GM21390 (cell line): ENCODE data around the gene FYCO1.

Experiments
- ATAC-seq: cut with Tn5 transposase; IDR thresholded peaks from one replicate; pipeline ENCODE4 v1.9.1; 2021; ENCODE audit not compliant: unreplicated experiment

Gene FYCO1

DNA sequence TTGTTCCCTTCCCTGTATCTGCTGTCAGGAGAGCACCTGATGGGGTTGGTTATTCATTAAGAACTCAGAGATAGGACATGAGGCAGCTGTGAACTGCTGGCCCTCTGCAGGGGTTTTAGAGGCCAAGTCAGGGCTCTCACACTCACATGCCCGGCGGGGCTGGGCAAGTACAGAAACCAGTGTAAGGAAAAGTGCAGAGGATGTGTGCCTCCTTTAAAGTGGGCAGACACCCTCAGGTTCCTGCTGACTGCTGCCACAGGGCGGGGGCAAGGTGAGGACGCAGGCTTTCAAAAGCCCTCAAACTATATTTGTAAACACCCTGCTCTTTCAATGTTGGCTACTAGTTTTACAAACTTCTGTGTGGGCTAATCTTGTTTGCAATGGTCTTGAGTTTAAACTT is 30.0 kb downstream of the FYCO1 start:
- no peak for ATAC-seq

DNA sequence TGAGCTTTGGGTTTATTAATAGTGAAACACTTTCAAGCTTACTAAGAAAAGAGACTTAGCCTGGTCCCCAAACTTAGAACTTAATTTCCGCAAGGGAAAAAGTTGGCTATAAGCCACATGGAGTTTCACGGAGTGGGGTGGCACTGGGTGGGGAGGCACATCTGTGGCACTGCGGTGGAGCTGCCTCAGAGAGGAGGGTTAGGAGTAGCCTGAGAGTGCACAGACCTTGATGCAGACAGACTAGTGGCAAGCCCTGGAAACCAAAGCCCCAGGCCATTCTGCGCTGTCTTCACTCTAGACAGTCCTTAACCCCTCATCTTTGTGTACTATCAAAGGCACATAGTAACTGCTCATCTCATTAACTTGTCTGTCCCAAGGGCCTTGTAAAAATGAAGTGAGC is 30.4 kb downstream of the FYCO1 start:
- ATAC-seq = no peak

DNA sequence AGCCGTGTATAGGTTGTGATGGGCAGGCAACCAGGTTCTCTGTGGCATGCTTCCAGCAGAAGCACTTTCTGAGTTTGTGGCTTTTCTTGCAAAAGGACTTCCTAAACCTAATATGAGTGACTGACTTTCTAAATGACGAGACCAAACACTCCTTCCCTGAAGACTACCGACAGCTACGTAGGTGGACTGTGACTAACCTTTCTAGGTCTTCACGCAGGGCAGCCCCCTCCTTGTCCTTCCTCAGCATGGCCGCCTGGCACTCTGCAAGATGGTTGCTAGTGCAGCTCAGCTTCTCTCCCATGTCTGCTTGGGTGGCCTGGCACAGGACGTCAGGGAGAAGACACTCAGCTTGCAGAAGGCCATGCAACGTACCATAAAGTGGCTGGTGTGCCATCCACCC is 31.5 kb downstream of the FYCO1 start:
- ATAC-seq = peak; percentile 49

DNA sequence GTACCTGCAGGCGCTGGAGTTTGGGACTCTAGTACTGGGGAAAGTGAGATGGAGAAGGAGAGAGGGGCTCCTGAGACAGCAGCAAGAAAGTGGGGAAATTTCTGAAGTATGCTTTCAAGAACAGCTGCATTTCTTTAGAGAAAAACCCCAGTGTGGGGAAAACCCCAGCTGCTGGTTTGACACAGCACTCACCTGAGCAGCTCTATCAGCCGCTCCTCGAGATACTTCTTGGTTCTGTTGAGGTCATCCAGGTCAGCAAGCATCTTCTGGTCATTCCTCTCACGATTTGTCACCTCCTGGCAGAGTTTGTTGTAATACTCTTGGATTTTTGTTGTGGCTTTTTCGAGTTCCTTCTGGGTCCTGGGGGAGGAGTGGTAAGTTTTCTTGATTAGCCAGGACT is 33.6 kb downstream of the FYCO1 start:
- no peak for ATAC-seq

DNA sequence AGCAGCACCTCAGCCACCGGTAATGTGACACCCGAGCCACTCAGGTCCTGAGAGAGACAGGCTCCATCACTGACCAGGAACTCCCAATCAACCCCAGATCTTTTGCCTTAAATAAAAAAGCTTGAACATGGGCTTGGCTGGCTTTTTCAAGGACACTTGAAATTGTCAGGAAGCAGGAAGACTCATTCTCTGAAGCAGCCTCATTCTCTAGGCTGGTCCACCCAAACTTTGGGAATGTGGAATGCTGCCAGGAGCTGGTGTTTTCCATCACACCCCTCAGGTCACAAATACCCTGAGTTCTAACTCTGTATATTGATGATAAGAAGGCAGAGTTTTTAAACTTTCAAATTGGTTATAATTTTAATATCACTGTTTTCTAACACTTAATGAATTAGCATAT is 35.3 kb downstream of the FYCO1 start:
- ATAC-seq = no peak

DNA sequence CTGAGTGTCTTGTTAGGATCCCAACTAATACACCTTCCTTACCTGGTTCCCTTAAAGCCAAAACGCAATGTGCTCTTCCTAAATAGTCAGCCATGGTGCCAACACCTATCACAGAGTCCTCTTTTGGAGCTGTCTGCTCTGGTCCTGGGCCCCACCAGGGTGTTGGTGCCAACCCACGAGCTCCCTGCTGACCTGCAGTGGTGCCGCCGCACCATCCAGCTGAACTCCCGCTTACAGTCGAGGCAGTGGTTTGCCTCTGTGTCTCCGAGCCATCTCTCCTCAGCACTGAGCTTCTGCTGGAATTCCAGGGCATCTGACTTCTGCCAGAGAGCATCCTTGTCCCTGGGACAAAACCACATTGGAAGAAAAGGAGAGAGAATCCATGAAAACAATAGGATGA is 36.4 kb downstream of the FYCO1 start:
- no peak for ATAC-seq

DNA sequence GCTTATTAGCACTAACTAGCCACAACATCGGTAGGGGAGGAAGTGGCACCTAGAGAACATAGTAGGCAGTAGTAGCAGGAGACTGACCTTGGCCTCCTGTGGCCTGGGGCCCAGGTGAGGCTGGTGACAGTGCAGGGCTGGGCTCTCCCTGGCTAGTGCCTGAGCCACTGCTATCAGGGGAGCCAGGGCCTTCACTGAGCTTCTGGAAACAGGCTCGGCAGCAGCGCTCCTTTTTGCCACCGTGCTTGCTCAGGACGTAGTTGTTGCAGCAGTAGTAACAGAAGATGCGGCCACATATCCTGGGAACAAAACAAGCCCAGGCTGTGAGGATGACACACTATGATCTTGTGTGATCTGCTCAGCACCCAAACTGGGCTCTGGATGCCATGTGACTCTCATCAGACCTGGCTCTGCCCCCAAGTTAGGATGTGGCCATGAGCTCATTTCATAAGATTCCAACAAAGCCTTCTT is 37.3 kb downstream of the FYCO1 start:
- no peak for ATAC-seq

DNA sequence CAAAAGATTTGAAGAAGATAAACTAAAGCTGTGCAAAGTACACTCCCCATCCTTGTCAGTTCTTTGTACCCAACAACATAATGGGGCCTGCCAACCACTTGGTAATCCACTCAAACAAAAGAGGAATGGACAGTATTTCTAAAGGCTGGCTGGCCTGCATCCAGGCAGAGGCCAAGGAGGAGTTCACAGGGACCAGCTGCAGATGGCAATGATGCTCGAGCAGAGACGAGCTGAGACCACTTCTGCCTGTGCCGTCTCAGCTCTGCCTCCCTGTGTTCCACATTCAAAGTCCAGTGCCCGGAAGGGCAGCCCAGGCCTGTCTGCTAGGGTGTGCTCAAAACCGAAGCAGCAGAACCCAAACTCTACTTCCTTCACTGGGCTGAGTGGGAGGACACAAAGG is 38.0 kb downstream of the FYCO1 start:
- ATAC-seq = no peak

DNA sequence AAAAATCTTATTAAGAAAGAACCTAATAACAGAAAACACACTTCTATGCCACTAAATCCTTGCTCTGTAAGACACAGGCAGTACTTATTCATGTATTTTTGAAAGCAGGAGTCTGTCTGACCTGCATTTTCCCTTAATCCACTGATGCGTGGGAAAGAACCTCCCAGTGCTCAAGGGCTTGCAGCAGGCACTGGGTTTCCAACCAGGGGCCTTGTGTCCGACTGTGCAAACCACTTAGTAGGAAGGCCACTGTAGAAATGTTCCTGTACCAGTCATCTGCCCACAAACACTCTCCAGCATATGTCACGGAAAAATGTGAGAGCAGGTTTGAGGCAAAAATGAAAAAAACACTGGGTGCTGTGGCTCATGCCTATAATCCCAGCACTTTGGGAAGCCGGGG is 39.9 kb downstream of the FYCO1 start:
- ATAC-seq = no peak

DNA sequence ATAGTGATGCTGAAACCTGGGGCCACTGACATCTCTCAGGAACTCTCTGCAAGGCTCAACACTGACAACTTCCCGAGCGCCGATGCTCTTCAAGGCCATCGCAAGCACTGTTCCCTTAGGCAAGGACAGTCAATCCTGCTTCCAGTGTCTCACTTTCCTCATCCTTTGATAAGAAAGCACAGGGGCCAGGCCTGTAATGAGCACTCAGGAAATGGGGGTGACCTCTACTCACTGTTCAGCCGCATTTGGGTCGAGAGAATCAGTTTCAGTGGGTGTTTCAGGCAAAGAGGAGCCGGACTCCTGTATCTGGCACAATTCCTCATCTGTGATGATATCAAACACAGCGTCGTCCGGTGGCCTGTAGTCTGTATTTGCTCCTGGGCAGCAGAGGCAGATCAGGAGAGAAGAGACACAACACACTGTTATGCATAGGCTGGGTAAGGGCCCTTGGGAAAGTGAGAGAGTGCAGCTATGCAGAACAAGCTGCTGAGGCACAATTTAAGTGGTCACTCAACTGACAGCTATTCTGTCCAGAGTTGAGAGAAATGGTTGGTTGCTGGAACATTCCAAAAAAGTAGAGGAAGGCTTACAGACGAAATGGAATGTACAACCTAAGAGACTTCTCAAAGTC is 40.5 kb downstream of the FYCO1 start:
- no peak for ATAC-seq

DNA sequence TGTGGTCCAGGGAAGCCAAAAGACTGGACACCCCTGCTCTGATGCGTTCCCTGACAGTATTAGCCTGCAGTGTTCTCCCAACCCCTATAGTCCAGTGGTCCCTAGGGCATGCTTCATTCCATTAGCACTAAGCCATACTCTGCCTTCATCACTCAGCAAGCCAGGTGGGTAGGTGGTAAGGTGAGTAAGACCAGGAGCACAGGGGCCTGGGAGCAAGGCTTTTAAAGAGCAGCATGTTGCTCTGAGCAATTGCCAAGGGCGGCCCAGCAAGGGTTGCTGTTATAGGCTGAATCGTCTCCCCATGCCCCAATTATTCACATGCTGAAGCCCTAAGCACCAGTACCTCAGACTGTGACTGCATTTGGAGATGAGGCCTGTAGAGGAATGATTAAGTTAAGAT is 41.3 kb downstream of the FYCO1 start:
- ATAC-seq = no peak

DNA sequence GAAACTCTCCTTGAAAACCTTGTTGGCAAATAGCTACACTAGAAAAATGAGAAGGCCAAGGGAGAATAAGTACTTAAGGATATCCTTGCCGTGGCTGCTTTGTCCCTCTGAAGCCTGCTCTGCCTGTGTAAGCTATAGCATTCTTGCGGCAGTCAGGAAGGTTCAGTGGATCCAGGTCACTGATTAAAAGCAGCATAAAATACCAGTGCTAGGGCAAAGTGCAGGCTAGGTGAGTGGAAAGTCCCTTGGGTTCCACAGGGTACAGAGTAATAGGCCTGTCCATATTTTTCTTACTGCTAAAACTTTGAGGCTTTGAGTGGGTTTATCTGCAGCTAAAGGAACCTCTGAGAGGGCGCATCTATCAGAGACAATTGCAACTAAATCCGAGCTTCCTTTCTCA is 42.1 kb downstream of the FYCO1 start:
- no peak for ATAC-seq

DNA sequence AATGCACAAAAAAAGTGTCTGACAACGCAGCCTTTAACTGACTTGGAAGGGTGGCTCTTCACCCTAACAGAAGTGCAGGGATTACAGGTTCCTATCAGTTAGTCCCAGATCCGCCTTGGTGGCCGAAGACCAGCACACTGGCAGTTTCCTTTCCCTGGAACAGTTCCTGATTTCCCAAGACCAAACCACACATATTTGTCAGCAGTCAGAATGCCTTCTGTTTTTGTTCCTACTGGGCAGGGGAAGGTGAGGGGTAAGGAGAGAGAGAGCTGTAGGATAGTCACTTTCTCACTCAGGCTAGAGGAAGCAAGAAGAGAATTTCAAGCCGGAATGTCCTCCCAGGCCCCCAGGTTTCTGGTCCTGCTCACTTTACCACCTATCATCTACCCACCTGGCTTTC is 43.2 kb downstream of the FYCO1 start:
- ATAC-seq = no peak

DNA sequence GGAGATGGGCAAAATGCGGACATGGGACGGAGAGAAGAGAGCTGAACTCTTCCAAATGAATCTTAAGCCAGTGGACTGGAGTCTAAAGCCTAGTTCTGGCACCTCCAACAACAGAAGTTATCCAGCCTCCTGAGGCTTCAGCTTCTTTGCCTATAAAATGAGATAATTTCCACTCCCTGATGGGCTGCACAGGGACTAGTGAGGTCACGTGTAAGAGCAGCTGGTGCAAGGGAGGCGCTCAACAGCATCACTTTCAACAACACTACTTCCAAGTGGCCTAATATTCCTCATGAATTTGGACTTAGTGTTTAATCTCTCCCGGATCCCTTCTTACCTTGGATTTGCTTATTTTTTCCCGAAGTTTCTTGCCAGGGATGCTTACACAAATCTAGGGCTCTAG is 43.7 kb downstream of the FYCO1 start:
- ATAC-seq = no peak

DNA sequence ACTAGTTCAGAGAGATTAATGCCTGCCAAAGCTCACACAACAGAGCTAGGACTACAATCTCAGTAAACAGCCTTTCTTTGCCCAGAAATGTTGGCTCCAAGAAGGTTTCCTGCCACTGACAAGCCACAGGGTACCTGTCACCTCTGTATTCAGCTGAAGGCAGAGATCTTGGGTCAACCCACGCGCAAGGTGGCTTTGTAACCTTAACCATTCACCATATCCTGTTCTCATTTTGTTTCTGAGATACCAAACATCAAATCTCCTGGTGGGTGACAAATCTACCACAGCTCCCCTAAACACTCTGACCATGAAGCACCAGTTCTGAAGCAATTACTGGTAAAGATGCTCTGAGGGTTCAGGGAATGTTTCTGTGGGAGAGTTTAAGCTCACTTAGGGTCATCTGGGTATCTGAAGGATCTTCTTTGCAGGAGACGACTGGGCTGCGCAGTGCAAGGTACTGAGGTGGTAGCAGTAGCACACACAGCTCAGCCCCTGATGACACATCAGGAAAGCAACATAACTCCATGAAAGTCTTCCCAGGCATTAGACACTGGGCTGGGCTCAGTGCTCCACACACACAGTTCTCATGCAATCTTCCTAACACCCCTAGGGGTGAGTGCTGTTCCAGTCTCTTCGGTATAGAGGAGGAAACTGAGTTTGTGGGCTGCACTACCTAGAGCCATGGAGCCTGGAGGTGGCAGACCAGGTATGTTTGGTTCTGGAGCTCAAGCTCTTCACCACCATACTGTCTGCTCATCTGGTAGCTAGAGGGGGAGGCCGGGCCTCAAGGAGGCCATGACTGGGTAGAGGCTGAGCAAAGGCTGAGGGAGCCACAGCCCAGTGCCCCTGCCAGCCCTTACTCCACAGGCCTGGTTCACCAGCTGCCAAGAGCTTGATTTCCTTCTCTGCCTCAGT is 44.7 kb downstream of the FYCO1 start:
- ATAC-seq = no peak

DNA sequence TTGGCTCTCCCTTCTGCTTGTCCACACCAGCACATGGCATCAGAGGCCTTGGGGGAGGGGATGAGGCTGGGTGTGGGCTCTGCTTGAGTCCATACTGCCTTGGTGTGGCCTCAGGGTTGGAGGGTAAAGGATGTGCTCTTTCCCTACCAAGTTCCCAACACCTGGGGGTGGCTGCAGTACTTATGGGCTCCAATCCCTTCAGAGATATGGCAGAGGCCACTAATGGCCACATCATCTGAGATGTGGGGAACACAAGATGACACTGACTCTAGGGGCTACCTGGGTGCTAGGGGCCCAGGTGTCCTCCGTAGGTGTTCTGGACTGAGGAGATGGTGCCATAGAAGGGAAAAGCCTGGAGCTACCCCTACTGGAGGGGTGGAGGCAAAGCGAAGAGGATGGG is 45.5 kb downstream of the FYCO1 start:
- no peak for ATAC-seq

DNA sequence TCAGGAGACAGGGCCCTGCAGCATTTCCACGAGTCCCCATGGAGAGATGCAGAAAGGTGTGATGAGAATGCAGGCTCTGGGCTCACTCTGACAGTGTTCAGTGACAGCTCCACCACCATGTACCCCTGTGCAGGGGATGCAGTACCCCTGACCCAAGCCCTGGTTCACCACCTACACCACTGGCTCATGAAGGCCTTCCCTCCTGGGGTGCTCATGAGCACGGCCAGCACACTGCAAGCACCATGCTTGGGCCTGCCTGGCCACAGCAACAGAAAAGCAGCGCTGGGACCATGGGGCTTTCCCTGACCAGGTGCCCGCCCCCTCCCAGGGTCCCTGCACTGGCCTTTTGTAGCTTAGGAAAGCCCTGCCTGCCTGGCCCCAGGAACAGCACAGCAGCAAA is 46.2 kb downstream of the FYCO1 start:
- ATAC-seq = no peak

DNA sequence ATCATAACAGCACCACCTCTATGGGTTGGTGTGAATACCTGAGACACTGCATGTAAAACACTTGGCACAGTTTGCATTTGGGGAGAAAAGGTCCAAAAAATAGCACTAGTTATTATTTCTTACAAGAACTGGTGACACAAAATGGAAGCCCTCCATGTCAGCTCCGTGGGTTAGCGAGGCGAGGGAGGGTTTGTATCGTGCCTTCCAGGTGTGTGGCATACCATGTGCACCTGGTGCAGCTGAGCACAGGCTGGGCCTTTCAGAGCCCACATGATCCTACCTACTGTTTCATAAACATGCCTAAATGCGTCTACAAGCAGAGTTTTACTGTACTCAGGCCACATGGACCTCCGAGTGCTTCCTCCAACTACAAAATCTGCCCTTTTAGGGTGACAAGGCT is 46.7 kb downstream of the FYCO1 start:
- ATAC-seq = no peak

DNA sequence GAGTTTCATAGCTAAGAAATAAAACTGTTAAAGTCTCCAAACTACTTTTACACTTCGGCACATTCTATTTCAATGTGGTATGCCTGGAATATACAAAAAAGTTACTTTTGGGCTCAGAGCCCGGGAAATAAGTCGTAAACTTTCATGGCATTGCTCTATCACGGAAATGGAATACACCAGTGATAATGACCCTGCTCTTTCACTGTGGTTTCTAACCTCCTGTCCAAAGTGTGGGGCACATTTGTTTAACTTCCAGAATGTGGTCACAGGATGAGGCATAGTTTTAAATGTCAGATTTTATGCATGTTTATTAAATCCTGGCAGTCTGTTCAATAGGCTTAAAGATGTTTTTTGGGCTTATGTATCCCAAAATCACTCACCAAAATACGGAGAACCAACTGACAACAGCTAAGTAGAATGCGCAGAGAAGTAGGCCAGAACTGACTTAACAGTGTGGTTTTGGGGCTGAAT is 47.3 kb downstream of the FYCO1 start:
- ATAC-seq = no peak

DNA sequence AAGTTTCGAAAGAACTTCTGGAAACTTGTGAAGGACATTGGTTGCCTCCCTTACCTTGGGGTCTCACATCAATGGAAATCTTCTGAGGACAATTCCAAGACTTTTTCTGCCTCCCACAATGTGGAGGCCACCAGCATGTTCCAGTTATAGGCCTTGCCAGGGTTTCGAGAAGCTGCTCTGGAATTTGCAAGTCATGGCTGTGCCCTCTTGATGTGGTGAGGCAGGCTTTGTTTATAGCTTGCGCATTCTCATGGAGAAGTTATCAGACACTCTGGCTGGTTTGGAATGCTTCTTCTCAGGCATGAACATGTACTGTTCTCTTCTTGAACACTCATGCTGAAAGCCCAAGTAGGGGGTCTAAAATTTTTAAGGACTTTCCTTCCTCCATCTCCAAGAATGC is 48.3 kb downstream of the FYCO1 start:
- no peak for ATAC-seq

DNA sequence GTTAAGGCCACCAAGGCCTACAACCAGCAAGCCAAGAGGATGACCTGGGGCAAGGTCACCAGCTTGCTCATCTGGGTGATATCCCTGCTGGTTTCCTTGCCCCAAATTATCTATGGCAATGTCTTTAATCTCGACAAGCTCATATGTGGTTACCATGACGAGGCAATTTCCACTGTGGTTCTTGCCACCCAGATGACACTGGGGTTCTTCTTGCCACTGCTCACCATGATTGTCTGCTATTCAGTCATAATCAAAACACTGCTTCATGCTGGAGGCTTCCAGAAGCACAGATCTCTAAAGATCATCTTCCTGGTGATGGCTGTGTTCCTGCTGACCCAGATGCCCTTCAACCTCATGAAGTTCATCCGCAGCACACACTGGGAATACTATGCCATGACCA is 48.7 kb downstream of the FYCO1 start:
- no peak for ATAC-seq

DNA sequence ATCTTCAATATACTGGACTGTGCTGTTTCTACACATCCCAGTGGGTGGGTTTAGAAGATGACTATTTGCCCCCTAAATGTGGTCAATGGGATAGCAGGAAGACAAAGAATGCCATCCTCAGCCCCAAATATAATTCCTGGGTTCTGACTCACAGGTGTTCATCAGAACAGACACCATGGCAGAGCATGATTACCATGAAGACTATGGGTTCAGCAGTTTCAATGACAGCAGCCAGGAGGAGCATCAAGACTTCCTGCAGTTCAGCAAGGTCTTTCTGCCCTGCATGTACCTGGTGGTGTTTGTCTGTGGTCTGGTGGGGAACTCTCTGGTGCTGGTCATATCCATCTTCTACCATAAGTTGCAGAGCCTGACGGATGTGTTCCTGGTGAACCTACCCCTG is 49.3 kb downstream of the FYCO1 start:
- no peak for ATAC-seq
